A549 (cell line): ENCODE results near the gene MAPKAP1. TPM values are rescaled to one million over a fixed set of nuclear protein-coding genes. Genes with fewer than 3 reads are reported as not detected.
"Not testable (repeated sequence)": the region's sequence is repeated elsewhere in the genome, so short reads cannot be mapped to it uniquely, and the experiment has no call there.

Experiments used
- ATAC-seq, 2 experiments: fragments of 200-7000 bp in 1 of 2; fragments of >200 bp in 1 of 2; cut with Nextera tagmentation in 1 of 2; cut with Tn5 transposase in 1 of 2; 3 replicates each; pipeline versions ENCODE4 v1.8.0 to v1.9.1; 2018 to 2020; ENCODE audit warnings: mild to moderate bottlenecking in 1 of 2, moderate library complexity in 1 of 2
- CTCF ChIA-PET: fragments of 300-600 bp; sonication (Branson Sonifier 250); formaldehyde crosslinking; extraction: SDS; loops from one replicate; lab custom pipeline; 2021; ENCODE audit warnings: antibody characterized with exemption, inconsistent platforms; lab: Yijun Ruan, JAX
- POLR2A ChIA-PET: fragments of 350-600 bp; formaldehyde crosslinking; extraction: SDS; loops from one replicate; lab custom pipeline; 2021; ENCODE audit warnings: antibody characterized with exemption, inconsistent platforms; lab: Yijun Ruan, JAX
- DNase-seq, 2 experiments: peaks; one replicate each; pipeline versions ENCODE4 v3.0.0 to v3.0.0-alpha.2; 2011 to 2016; ENCODE audit warnings: low read depth in 1 of 2, low spot score in 1 of 2
- FAIRE-seq: peaks from 2 replicates; lab custom pipeline; 2011; peaks lifted over from hg19 to GRCh38; lab: Jason Lieb, UNC
- H3K27ac ChIP-seq, 2 experiments: fragments of >200 bp; sonication (Bioruptor Twin); formaldehyde crosslinking; 3 replicates each; pipeline ENCODE4 v1.5.1; 2016 to 2017
- H3K4me1 ChIP-seq: fragments of >200 bp; sonication (Bioruptor Twin); formaldehyde crosslinking; 3 replicates; pipeline ENCODE4 v1.6.1; 2016
- H3K4me2 ChIP-seq: fragments of >200 bp; sonication (Bioruptor Twin); formaldehyde crosslinking; 3 replicates; pipeline ENCODE4 v1.6.1; 2016
- H3K4me3 ChIP-seq: fragments of >200 bp; sonication (Bioruptor Twin); formaldehyde crosslinking; 3 replicates; pipeline ENCODE4 v1.5.1; 2016
- H3K9me3 ChIP-seq: fragments of >200 bp; sonication (Bioruptor Twin); formaldehyde crosslinking; 3 replicates; pipeline ENCODE4 v1.6.1; 2016
- BHLHE40 ChIP-seq: IDR thresholded peaks from 2 replicates; pipeline ENCODE4 v1.6.1; 2012; ENCODE audit warnings: low read depth, low read length, inconsistent platforms
- CBX8 ChIP-seq: fragments of 200-600 bp; sonication (generic); IDR thresholded peaks from 2 replicates; pipeline ENCODE4 v1.6.1; 2016
- CEBPB ChIP-seq, 2 experiments: fragments of >200 bp in 1 of 2; sonication (Bioruptor Twin) in 1 of 2; formaldehyde crosslinking in 1 of 2; IDR thresholded peaks; 2 replicates each; pipeline ENCODE4 v1.6.1; 2012 to 2016
- CHD4 ChIP-seq: fragments of 200-600 bp; sonication (generic); IDR thresholded peaks from 2 replicates; pipeline ENCODE4 v1.6.1; 2016; ENCODE audit warnings: antibody characterized with exemption, mild to moderate bottlenecking, borderline replicate concordance
- E2F6 ChIP-seq: IDR thresholded peaks from 2 replicates; pipeline ENCODE4 v1.6.1; 2012; ENCODE audit warnings: low read depth, borderline replicate concordance
- ESRRA ChIP-seq: fragments of 150-350 bp; IDR thresholded peaks from 2 replicates; pipeline ENCODE4 v1.6.1; 2014; ENCODE audit warnings: mild to moderate bottlenecking, low read length, borderline replicate concordance
- FOSB ChIP-seq: fragments of 250-450 bp; sonication (Bioruptor Pico); IDR thresholded peaks from 2 replicates; pipeline ENCODE4 v1.5.0; 2020; ENCODE audit warnings: mild to moderate bottlenecking, moderate library complexity
- FOXS1 ChIP-seq: fragments of 250-450 bp; sonication (Bioruptor Pico); IDR thresholded peaks from 2 replicates; pipeline ENCODE4 v1.5.0; 2020; ENCODE audit warnings: mild to moderate bottlenecking, moderate library complexity
- GATA3 ChIP-seq: IDR thresholded peaks from 2 replicates; pipeline ENCODE4 v1.6.1; 2012; ENCODE audit warnings: borderline replicate concordance
- HES2 ChIP-seq: fragments of >200 bp; sonication (Bioruptor Twin); formaldehyde crosslinking; IDR thresholded peaks from 2 replicates; pipeline ENCODE4 v1.6.1; 2016
- HEYL ChIP-seq: fragments of 250-450 bp; sonication (Bioruptor Pico); IDR thresholded peaks from 2 replicates; pipeline ENCODE4 v1.8.0; 2021; ENCODE audit warnings: mild to moderate bottlenecking, moderate library complexity
- HMGXB4 ChIP-seq: fragments of 250-450 bp; sonication (Bioruptor Pico); IDR thresholded peaks from 2 replicates; pipeline ENCODE4 v1.5.0; 2021; ENCODE audit warnings: mild to moderate bottlenecking, moderate library complexity, borderline replicate concordance
- HOXA7 ChIP-seq: fragments of 250-450 bp; sonication (Bioruptor Pico); IDR thresholded peaks from 2 replicates; pipeline ENCODE4 v1.5.0; 2020; ENCODE audit warnings: mild to moderate bottlenecking, moderate library complexity
- HOXB13 ChIP-seq: fragments of 250-450 bp; sonication (Bioruptor Pico); IDR thresholded peaks from 2 replicates; pipeline ENCODE4 v1.5.0; 2020; ENCODE audit warnings: low read depth, mild to moderate bottlenecking, moderate library complexity
- HOXB5 ChIP-seq: fragments of 250-450 bp; sonication (Bioruptor Pico); IDR thresholded peaks from 2 replicates; pipeline ENCODE4 v1.5.0; 2020; ENCODE audit warnings: mild to moderate bottlenecking, moderate library complexity
- MAFK ChIP-seq: fragments of 450-650 bp; IDR thresholded peaks from 2 replicates; pipeline ENCODE4 v1.6.1; 2014; ENCODE audit not compliant: partially characterized antibody
- MYC ChIP-seq: IDR thresholded peaks from 2 replicates; pipeline ENCODE4 v1.6.1; 2012; ENCODE audit warnings: mild to moderate bottlenecking, inconsistent platforms, low read length, improper control_type of control experiment, borderline replicate concordance
- NPAS2 ChIP-seq: fragments of 250-450 bp; sonication (Bioruptor Pico); IDR thresholded peaks from 2 replicates; pipeline ENCODE4 v1.8.0; 2022; ENCODE audit warnings: mild to moderate bottlenecking, moderate library complexity, borderline replicate concordance
- PBX3 ChIP-seq: IDR thresholded peaks from 2 replicates; pipeline ENCODE4 v1.6.1; 2012
- PHF8 ChIP-seq: fragments of 200-600 bp; sonication (generic); IDR thresholded peaks from 2 replicates; pipeline ENCODE4 v1.6.1; 2016; ENCODE audit warnings: low read depth, mild to moderate bottlenecking, antibody characterized with exemption, moderate library complexity, borderline replicate concordance
- POLR2A ChIP-seq: IDR thresholded peaks from 2 replicates; pipeline ENCODE4 v1.6.1; 2012; ENCODE audit warnings: mild to moderate bottlenecking, low read length
- RFX5 ChIP-seq: fragments of 450-650 bp; IDR thresholded peaks from 2 replicates; pipeline ENCODE4 v1.7.1; 2014; ENCODE audit warnings: antibody characterized with exemption, mild to moderate bottlenecking, moderate library complexity
- RNF2 ChIP-seq: fragments of 200-600 bp; sonication (generic); IDR thresholded peaks from 2 replicates; pipeline ENCODE4 v1.6.1; 2016; ENCODE audit warnings: low read depth, mild to moderate bottlenecking, antibody characterized with exemption, moderate library complexity, borderline replicate concordance
- TFCP2L1 ChIP-seq: fragments of 250-450 bp; sonication (Bioruptor Pico); IDR thresholded peaks from 2 replicates; pipeline ENCODE4 v1.5.0; 2021; ENCODE audit warnings: mild to moderate bottlenecking
- USF2 ChIP-seq: fragments of 450-650 bp; IDR thresholded peaks from 2 replicates; pipeline ENCODE4 v1.6.1; 2014; ENCODE audit warnings: antibody characterized with exemption
- ZC3H11A ChIP-seq: fragments of 450-650 bp; IDR thresholded peaks from 2 replicates; pipeline ENCODE4 v1.6.1; 2014; ENCODE audit warnings: antibody characterized with exemption, mild to moderate bottlenecking
- ZNF302 ChIP-seq: fragments of 250-450 bp; sonication (Bioruptor Pico); IDR thresholded peaks from 2 replicates; pipeline ENCODE4 v1.9.0; 2021; ENCODE audit warnings: inconsistent platforms, mild to moderate bottlenecking, moderate library complexity
- ZSCAN20 ChIP-seq: fragments of 250-450 bp; sonication (Bioruptor Pico); IDR thresholded peaks from 2 replicates; pipeline ENCODE4 v1.8.0; 2022; ENCODE audit warnings: mild to moderate bottlenecking, moderate library complexity
- WGBS: methylation state at CpG from one replicate; pipeline ENCODE4 v1.1.6; 2017; ENCODE audit errors: missing lambda C conversion rate; 5-methylcytosine and 5-hydroxymethylcytosine counted together
- polyA plus RNA-seq, 4 experiments: library from polyadenylated mRNA; depleted of rRNA in 3 of 4; stranded (reverse); fragments of >200 nt; fragmentation: RNase III in 1 of 4; extraction: RNeasy Plus Mini Kit Qiagen cat#74134 plus additional on column Dnase treatment in 1 of 4; gene quantifications; 2 replicates in 3 of 4; 3 replicates in 1 of 4; pipeline ENCODE4 v1.2.3, GENCODE V29; 2011 to 2017

The MAPKAP1 gene
- polyA plus RNA-seq, 2 of the 4 experiments (the other 2 are of a cell fraction): 49.9 to 119 TPM

- H3K9me3 ChIP-seq: no peaks in the 10 kb centered on the region
- H3K4me1 ChIP-seq: no peaks in the 10 kb centered on the region
- no peak overlapping the region for H3K4me2 ChIP-seq
- ATAC-seq (no peak), FAIRE-seq (no peak), DNase-seq (no peak)
- no peak overlapping the region for H3K27ac ChIP-seq
- TF ChIP-seq HOXB13 (no peak), MYC (no peak), HMGXB4 (CRISPR knock-in tag) (no peak), MAFK (no peak), POLR2A (no peak), CEBPB (IDR thresholded peaks at IDR 0.05) (no peak), ZSCAN20 (no peak)
- 87% methylated on average over 4 of the region's 4 CpGs for WGBS
- ChIA-PET CTCF (interaction anchor here (1.6 to 4.6 kb wide), 3 partner anchors 8 to 161 kb away, joined by 3 to 28 read pairs (median 9); no protein-coding TSS in a partner anchor), POLR2A (no interaction called here)
- H3K4me3 ChIP-seq: no peak overlapping the region
Observed at GRCh38 chr9:125568621-125569020, 138.4 kb downstream of the MAPKAP1 start.

GRCh38 chr9:125566051-125566450 lies 141.0 kb downstream of the MAPKAP1 start:
- DNase-seq, POLR2A ChIA-PET, H3K4me2 ChIP-seq, H3K27ac ChIP-seq, ATAC-seq, FAIRE-seq, H3K4me3 ChIP-seq, H3K4me1 ChIP-seq, H3K9me3 ChIP-seq: not testable (repeated sequence)
- CTCF ChIA-PET: interaction anchor here (4.6 kb wide), 1 partner anchor 8 kb away, joined by 28 read pairs; no protein-coding TSS in a partner anchor

GRCh38 chr9:125565126-125565525 lies 141.9 kb downstream of the MAPKAP1 start:
- Histone ChIP-seq H3K9me3 (no peaks in the 10 kb centered on the region), H3K4me2 (no peak overlapping the region), H3K27ac (no peak overlapping the region), H3K4me1 (no peaks in the 10 kb centered on the region), H3K4me3 (no peak overlapping the region)
- no peak for DNase-seq
- FAIRE-seq: no peak
- ChIA-PET POLR2A (no interaction called here), CTCF (no interaction called here)
- no peak for ATAC-seq
- no peak for TF ChIP-seq HOXB5 (CRISPR knock-in tag)
- TF ChIP-seq PHF8: no peak
- no peak for TF ChIP-seq NPAS2 (CRISPR knock-in tag)
- no peak for TF ChIP-seq ZNF302 (CRISPR knock-in tag)
- TF ChIP-seq FOXS1 (CRISPR knock-in tag): no peak
- no peak for TF ChIP-seq TFCP2L1 (CRISPR knock-in tag)
- no peak for TF ChIP-seq USF2
- no peak for TF ChIP-seq RFX5
- no peak for TF ChIP-seq HEYL (CRISPR knock-in tag)
- TF ChIP-seq HOXA7 (CRISPR knock-in tag): no peak
- TF ChIP-seq ZC3H11A: no peak
- WGBS: 94% methylated on average over 2 of the region's 2 CpGs

- no peaks in the 10 kb centered on the region for H3K4me1 ChIP-seq
- TF ChIP-seq BHLHE40 (no peak), E2F6 (no peak), PBX3 (no peak), ZC3H11A (no peak), FOSB (no peak), ESRRA (no peak), GATA3 (no peak), HES2 (no peak), CBX8 (no peak), CHD4 (no peak), RNF2 (no peak), PHF8 (no peak), HOXA7 (CRISPR knock-in tag) (no peak), USF2 (no peak)
- FAIRE-seq (no peak), DNase-seq (no peak), ATAC-seq (no peak)
- ChIA-PET POLR2A (no interaction called here), CTCF (no interaction called here)
- WGBS: 93% methylated on average over 4 of the region's 4 CpGs
- H3K9me3 ChIP-seq: no peaks in the 10 kb centered on the region
- no peak overlapping the region for H3K4me3 ChIP-seq
- H3K27ac ChIP-seq: no peak overlapping the region
- no peak overlapping the region for H3K4me2 ChIP-seq
Observed at GRCh38 chr9:125564631-125565030, 142.4 kb downstream of the MAPKAP1 start.
